Endothelial cell of umbilical vein (primary cell): ENCODE data around the gene CACNB3.

Source experiments
- CTCF ChIP-seq, 2 donors: IDR thresholded peaks; 1 replicate in 1 of 2; 2 replicates in 1 of 2; pipeline ENCODE4 v1.5.1; 2011; ENCODE audit warnings: low read length in 2 of 2, mild to moderate bottlenecking in 2 of 2, moderate library complexity in 2 of 2, control low read depth in 1 of 2, inconsistent platforms in 1 of 2, low read depth in 1 of 2; ENCODE audit not compliant: insufficient read depth in 1 of 2; ENCODE audit errors: extremely low read depth in 1 of 2
- EZH2 ChIP-seq: IDR thresholded peaks from 2 replicates; pipeline ENCODE4 v1.6.1; 2012; ENCODE audit warnings: borderline replicate concordance, low read depth, mild to moderate bottlenecking, moderate library complexity, low read length, inconsistent platforms; ENCODE audit not compliant: severe bottlenecking
- GATA2 ChIP-seq: IDR thresholded peaks from 2 replicates; pipeline ENCODE4 v1.7.0; 2011; ENCODE audit warnings: low read depth, mild to moderate bottlenecking, moderate library complexity, mixed read lengths, low read length; ENCODE audit not compliant: insufficient read length, insufficient read depth
- JUN ChIP-seq: IDR thresholded peaks from 2 replicates; pipeline ENCODE4 v1.6.1; 2011; ENCODE audit warnings: borderline replicate concordance, low read depth; ENCODE audit not compliant: insufficient read length, insufficient read depth
- MAX ChIP-seq: IDR thresholded peaks from 2 replicates; pipeline ENCODE4 v1.6.1; 2011; ENCODE audit not compliant: insufficient read depth, insufficient read length
- MYC ChIP-seq: IDR thresholded peaks from one replicate; pipeline ENCODE4 v1.6.1; 2011; ENCODE audit warnings: mild to moderate bottlenecking, low read depth, low read length
- POLR2A ChIP-seq: IDR thresholded peaks from 2 replicates; pipeline ENCODE4 v1.6.1; 2012; ENCODE audit warnings: low read depth, mild to moderate bottlenecking, control low read depth, low read length
- POLR2AphosphoS5 ChIP-seq: IDR thresholded peaks from 2 replicates; pipeline ENCODE4 v1.6.1; 2012; ENCODE audit warnings: low read depth, mild to moderate bottlenecking, control low read depth, low read length, moderate library complexity; ENCODE audit not compliant: insufficient read depth

DNA sequence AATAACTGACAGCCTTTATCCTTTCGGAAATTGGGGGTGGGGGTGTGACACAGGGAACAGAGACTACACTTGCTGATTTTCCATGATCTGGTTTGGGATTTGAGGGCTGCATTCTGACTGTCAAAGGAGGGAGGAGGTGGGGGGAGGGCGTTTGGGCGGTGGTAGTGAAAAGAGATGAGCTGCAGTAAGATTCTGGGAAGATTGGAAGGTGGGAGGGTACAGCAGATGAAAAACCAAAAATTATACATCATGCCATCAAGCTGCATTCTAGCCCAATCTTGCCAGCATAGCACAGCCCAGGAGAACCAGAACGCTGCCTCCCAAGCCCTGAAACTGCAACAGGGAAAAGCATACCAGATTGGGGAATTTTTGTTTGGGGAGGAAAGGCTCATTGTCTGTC lies 45.0 kb downstream of the CACNB3 start:
- no peak for TF ChIP-seq MYC
- no peak for TF ChIP-seq EZH2
- TF ChIP-seq CTCF (IDR thresholded peaks at IDR 0.05; ENCODE audit: extremely low read depth in 1 of 2, insufficient read depth in 1 of 2, low read depth in 1 of 2, low read length in 2 of 2): no peak
- no peak for TF ChIP-seq JUN
- no peak for TF ChIP-seq POLR2A
- no peak for TF ChIP-seq POLR2AphosphoS5
- TF ChIP-seq GATA2: no peak
- no peak for TF ChIP-seq MAX
